ENCODE measurements around the gene EHMT2. TPM values are rescaled to one million over a fixed set of nuclear protein-coding genes. Genes with fewer than 3 reads are reported as not detected.

The EHMT2 gene
- total RNA-seq, 4 donors from 2014 or later: 13.8 to 72.4 (median 66.2) TPM

GRCh38 chr6:31876357-31876756 is 21.1 kb downstream of the EHMT2 start:
- H3K36me3 ChIP-seq: no peaks in the 10 kb centered on the region
- intact Hi-C loops (cut with DNase I; ENCODE audit: low total_unique reads): no loop called here
- no peak overlapping the region for H3K27ac ChIP-seq

GRCh38 chr6:31875877-31876276 is 21.6 kb downstream of the EHMT2 start:
- H3K4me1 ChIP-seq: no peaks in the 10 kb centered on the region
- intact Hi-C loops (cut with DNase I; ENCODE audit: low total_unique reads): no loop called here
- no peaks in the 10 kb centered on the region for H3K36me3 ChIP-seq
- no peak for TF ChIP-seq POLR2A (IDR thresholded peaks at IDR 0.05)
- TF ChIP-seq CTCF (IDR thresholded peaks at IDR 0.05): no peak
- H3K27ac ChIP-seq: no peak overlapping the region
- no peaks in the 10 kb centered on the region for H3K9me3 ChIP-seq
- no peak for DNase-seq
- no peak overlapping the region for H3K4me3 ChIP-seq
- no peaks in the 10 kb centered on the region for H3K27me3 ChIP-seq

More at GRCh38 chr6:31876357-31876756, 21.1 kb downstream of the EHMT2 start:
- Histone ChIP-seq H3K4me3 (no peak overlapping the region), H3K27me3 (no peaks in the 10 kb centered on the region), H3K9me3 (no peaks in the 10 kb centered on the region), H3K4me1 (no peaks in the 10 kb centered on the region)
- no peak for TF ChIP-seq POLR2A (IDR thresholded peaks at IDR 0.05)
- no peak for TF ChIP-seq CTCF (IDR thresholded peaks at IDR 0.05)
- DNase-seq: no peak

GRCh38 chr6:31874836-31875572 is 22.5 kb downstream of the EHMT2 start:
- Histone ChIP-seq H3K27ac (no peak overlapping the region), H3K36me3 (no peaks in the 10 kb centered on the region), H3K27me3 (no peaks in the 10 kb centered on the region), H3K4me1 (no peaks in the 10 kb centered on the region), H3K9me3 (no peaks in the 10 kb centered on the region), H3K4me3 (no peak overlapping the region)
- intact Hi-C loops (cut with DNase I; ENCODE audit: low total_unique reads): no loop called here
- no peak for DNase-seq
- no peak for TF ChIP-seq CTCF (IDR thresholded peaks at IDR 0.05)
- TF ChIP-seq POLR2A (IDR thresholded peaks at IDR 0.05): no peak

- no peaks in the 10 kb centered on the region for H3K27me3 ChIP-seq
- no peaks in the 10 kb centered on the region for H3K36me3 ChIP-seq
- H3K27ac ChIP-seq: no peak overlapping the region
- no peaks in the 10 kb centered on the region for H3K4me1 ChIP-seq
- intact Hi-C loops (cut with DNase I; ENCODE audit: low total_unique reads): no loop called here
- H3K9me3 ChIP-seq: no peaks in the 10 kb centered on the region
- DNase-seq: no peak
- TF ChIP-seq POLR2A (IDR thresholded peaks at IDR 0.05): no peak
- TF ChIP-seq CTCF (IDR thresholded peaks at IDR 0.05): no peak
- no peak overlapping the region for H3K4me3 ChIP-seq
These were observed 23.3 kb downstream of the EHMT2 start for GRCh38 chr6:31874084-31874670.

- Histone ChIP-seq H3K27ac (no peak overlapping the region), H3K27me3 (no peaks in the 10 kb centered on the region), H3K9me3 (no peaks in the 10 kb centered on the region), H3K36me3 (no peaks in the 10 kb centered on the region), H3K4me3 (no peak overlapping the region), H3K4me1 (no peaks in the 10 kb centered on the region)
- DNase-seq: no peak
- TF ChIP-seq CTCF (IDR thresholded peaks at IDR 0.05) (no peak), POLR2A (IDR thresholded peaks at IDR 0.05) (no peak)
- intact Hi-C loops (cut with DNase I; ENCODE audit: low total_unique reads): no loop called here
These were observed 26.3 kb downstream of the EHMT2 start for GRCh38 chr6:31871046-31871659.
